Measurements from ENCODE around the gene PTPRN2.

PTPRN2 gene

DNA sequence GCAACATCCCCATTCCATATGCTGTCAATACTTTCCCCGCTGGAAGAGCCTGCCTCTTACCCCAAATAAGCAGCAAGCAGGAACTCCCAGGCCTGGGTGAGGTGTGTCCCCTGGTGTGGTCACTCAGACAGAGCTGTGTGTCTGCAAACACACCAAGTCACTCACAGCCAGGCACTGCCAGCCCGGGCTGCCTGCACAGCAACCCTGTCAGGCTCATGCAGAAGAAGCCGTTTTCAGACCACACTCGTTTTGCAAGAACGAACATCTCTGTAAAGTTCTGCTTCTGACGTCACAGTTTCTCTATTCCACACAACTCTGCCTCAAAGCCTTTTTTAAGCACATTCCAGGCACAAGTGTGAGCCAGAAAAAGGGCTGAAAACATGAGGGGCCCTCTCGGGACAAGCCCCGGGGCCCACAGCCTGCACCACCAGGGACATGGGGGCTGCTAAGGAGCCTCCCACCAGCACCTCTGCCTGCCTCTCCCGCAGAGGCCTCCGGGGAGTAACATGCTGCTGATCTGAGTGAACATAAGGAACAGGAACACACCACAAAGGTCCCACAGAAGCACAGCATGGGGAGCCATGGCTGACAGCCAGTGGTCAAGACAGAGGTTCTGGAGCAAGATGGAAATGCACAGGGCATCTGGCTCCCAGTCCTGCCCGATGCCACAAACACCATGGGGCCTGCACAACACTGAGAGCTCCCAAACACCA lies 11.4 kb downstream of the PTPRN2 start:
- no peak for DNase-seq (ENCODE audit: low read depth in 2 of 2)

DNA sequence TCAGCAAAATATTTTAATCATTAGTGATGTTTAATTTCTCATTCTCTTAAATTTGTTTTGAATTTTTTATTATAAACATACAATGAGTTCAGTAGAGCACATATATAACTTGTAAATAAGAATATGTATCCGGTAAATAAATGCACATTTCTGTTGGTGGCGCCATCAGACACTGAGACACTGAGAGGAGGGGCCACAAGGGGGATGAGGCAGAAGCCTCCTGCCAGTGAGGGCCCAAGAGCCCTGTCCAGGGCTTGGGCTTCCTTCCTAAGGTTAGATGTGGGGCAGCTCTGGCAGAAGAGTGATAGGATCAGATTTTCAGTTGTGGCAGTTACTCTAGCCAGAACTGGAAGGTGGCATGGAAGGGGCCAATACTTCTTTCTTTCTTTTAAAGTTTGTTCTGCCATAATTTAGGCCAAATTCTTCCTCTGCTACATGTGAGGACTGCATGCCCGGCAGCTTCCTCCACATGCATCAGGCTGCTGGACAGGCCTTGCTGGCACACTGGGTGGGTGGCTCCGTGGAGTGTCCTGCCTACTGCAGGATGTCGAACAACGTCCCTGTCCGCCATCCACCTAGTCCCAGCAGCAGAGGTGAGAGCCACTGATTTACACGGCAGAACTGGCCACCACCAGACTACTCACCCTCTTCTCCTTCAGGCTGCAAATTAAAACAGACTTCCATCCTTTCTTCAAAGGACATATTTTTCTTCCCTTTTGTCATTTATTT lies 13.2 kb downstream of the PTPRN2 start:
- no peak for DNase-seq (ENCODE audit: low read depth in 2 of 2)

DNA sequence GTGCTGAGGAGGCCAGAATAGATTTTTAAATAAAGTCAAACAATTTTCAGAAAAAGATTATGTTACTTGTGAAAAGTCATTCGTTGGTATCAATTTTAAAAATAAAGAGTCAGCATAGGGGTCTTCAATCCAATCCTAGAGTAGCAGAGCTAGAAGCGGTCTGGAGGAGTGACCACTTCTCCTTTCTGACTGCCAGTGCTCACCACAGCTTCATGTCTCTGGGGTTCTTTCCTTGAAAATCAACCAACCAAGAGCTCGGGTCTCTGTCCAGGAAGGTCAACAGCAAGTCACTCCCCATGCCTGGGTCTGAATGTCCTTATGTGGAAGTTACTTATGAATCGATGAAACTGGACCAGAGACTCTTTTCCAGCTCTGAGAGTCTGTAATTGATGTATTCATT lies 14.3 kb downstream of the PTPRN2 start:
- DNase-seq (ENCODE audit: low read depth in 2 of 2), result no peak

DNA sequence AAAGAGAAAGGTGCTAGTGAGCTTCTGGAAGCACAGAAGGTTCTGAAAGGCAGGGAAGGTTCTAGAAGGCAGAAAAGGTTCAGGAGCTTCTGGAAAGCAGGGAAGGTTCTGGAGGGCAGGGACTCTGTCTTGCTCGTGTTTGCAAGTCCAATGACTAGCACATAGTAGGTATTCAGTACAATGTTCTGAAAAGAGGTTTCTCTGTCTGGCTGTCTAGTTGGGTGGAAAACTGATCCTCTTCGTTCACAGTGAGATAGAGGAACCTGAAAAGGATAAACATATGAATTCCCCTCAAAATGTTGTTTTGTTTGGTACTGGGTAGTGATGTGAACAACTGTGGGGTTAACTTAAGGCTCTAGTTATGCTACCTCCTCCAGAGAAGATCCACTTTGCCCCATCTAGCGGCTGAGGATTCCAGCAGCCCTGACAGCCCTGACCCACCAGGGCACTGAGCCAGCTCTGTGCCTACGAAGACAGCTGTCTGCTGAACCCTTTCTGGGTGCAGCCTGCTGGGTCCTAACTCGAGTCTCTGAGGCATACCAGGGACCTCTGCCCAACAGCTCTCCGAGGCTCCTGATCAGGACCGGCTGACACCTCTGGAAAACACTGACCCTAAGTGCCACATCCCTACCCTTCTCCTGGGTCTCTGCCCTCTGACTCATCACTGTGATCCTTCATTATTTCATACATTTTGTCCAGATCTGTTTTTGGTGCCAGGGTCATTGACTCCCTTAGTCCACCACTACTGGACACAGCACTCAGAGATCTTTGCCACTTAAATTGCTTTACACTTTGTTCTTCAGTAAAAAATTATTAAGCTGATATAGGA lies 15.4 kb downstream of the PTPRN2 start:
- no peak for DNase-seq (ENCODE audit: low read depth in 2 of 2)

DNA sequence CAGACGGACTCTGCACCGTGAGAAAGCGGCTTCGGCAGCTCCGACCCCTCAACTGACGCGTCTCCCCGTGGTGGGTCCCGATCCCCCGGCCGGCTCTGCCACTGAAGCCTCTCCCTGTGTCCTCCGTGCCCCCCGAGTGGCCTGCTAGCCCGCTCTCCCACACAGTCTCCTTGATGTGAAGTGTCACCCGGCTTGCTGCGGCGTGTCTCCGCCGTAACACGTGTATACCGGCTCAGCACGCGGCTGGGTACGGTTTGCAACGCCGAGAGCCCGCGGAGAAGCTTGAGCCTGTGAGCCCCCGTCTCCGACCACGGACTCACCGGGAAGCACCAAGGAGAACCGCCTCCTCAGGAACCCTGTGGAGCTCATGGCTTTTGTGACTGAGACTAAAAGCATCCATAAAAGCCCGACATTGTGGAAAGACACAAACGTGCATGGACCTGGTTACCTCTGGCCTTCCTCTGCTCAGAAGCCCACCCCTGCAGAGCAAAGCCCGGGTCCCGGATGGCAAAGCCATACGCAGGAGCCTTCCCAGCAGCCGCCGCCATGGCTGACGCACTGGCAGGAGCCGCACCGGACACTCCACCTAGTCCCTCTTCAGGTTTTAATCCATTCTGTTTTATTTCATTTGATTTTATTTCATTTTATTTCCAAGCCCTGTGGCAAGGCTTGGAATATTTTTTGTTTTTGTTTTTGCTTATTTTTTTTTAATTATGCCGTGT lies 17.0 kb downstream of the PTPRN2 start:
- no peak for DNase-seq (ENCODE audit: low read depth in 2 of 2)

DNA sequence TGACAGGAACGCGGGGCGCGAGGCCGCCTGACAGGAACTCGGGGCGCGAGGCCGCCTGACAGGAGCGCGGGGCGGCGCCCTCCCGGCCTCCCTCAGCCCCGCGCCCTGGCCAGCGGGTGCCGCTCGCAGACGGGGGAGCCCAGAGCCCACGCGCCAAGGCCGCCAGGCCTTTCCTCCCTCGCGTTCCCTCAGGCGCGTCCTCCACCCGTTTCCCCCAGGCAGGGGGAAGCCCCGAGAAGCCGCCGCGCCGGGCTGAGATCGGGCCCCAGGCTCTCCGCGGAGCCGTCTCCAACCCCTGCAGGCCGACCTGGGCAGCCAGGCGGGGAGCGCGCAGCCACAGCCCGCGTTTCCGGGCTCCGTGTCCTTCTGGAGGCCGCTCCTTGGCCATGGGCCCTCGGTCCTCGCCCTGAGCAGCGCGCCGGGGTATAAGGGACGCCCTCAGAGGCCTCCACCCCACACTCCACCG lies 17.7 kb downstream of the PTPRN2 start:
- no peak for DNase-seq (ENCODE audit: low read depth in 2 of 2)

DNA sequence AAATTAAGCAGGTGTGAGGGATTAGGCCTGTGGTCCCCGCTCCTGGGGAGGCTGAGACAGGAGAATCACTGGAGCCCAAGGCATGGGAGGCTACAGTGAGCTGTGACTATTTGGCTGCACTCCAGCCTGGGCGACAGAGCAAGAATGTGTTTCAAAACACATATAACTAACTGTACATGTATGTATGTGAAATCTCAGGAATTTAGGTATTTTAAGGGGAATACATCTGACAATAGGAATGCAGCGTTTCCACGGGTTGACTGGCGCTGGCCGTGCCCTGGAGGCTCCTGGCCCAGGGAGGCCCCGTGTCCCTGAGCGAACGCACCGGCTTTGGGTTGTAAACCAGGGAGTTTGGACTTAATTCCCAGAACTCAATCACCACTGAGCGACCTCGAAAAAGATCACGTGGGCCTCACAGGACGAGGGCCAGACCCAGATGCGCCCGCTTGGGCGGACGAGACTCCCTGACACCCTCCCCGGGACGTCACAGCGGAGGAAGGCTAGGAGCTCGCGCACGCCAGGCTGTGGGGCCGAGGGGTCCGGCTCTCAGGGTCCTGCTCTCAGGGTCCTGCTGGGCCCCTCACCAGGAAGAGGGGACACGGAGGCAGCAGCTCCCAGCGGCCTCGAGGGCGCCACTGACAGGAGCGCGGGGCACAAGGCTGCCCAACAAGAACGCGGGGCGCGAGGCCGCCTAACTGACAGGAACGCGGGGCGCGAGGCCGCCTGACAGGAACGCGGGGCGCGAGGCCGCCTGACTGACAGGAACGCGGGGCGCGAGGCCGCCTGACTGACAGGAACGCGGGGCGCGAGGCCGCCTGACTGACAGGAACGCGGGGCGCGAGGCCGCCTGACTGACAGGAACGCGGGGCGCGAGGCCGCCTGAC lies 18.4 kb downstream of the PTPRN2 start:
- no peak for DNase-seq (ENCODE audit: low read depth in 2 of 2)

DNA sequence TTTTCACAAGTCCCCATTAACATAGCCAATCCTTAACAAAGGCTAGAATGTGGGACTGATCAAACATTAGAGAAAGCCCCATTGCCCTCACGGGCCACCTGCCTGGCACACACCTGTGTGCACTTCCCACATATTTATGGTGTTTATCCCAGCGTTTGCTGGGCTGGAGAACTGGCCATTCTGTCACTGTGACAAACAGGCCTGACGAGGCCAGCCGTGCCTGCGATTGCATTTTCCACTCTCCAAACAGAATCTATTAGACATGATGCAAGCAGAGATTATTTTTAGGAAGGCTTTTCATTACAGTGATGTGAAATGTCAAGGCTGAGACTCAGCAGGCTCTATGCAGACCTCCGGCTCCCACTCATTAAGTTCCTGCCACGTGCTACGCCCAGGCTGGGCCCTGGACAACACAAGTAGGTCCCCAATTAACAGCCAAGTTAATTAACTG lies 20.4 kb downstream of the PTPRN2 start:
- DNase-seq (ENCODE audit: low read depth in 2 of 2), result no peak

DNA sequence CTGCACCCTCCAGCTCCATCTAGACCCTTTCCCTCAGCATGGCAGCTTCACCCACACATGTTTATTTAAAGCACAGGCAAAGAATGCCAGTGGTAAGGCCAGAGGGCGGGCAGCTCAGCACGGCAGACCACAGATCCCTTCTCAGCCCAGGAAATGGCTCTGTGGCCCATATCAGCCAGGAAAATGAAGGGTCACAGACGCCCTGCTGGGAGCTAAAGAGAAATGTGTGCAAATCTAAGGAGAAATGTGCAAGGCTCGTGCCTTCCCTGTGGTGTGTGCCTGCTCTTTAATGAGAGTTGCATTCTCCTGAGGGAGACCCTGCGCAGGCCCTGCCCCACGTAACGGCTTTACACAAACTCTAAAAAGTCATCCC lies 23.0 kb downstream of the PTPRN2 start:
- DNase-seq (ENCODE audit: low read depth in 2 of 2), result no peak

DNA sequence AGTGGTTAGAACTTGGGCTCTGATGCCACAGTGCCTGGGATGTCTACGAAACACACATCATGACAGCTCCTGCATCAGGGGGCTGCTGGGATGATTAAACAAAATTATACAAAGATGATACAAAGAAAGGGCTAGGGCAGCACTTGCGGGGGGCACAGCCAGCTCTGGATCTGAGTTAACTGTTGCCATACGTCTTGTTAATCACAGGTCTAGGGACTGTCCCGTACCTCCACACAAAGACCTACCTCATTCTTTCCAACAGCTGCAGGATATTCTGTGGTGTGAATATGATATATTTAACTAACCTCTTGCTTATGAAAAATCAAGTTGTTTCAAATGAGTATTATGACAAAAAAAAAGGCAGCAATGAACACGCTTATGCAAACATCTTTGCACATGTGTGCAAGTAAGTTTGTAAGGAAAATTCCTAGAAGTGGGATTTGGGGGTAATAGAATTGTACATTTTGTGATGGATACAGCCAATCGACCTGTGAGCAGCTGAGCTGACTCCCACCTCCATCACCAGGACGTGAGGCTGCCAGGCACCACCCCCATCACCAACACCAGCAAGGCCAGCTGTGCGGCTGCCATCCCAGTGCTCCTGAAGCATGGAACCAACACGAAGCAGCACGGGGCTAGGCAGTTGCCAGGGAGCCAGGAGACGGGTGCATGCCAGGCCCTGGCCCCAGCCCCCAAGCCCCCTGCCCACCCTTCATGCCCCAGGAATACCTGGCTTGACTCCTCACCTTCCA lies 23.5 kb downstream of the PTPRN2 start:
- DNase-seq (ENCODE audit: low read depth in 2 of 2), result no peak

DNA sequence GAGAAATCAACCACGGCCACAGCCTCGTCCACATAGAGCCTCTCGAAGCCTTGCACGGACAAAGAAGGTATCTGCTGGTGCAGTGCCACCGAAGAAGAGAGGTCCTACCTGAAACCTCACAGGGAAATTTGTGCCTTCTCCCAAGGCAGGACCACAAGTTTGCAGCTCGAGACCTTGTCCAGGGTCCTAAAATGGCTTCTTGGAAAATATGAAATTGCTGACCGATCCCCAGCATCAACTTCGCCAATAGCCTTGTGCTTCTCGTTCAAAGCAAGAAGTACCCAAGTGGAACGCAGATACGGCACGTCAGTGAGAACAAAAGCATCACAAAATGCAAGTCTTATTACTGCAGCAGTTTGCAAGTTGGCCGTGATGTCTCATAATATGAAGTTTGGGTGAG lies 24.6 kb downstream of the PTPRN2 start:
- no peak for DNase-seq (ENCODE audit: low read depth in 2 of 2)

DNA sequence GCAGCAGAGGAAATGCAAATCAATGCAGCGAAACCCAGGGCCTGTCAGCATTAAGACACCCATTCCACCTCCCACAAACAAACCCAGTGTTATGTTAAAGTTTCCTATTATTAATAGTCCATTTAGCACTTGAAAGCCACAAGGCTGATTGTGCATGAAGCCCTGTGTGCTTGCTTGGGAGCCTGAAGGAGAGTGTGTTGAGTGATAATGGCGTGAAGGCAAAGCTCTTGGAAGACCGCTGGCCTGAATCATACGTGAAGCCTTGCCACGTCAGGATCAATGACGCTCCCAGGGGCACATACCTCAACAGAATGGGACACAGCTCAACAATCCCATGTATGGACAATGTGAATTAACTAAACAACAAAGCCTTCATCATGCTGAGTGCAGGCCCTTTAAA lies 25.1 kb downstream of the PTPRN2 start:
- no peak for DNase-seq (ENCODE audit: low read depth in 2 of 2)

DNA sequence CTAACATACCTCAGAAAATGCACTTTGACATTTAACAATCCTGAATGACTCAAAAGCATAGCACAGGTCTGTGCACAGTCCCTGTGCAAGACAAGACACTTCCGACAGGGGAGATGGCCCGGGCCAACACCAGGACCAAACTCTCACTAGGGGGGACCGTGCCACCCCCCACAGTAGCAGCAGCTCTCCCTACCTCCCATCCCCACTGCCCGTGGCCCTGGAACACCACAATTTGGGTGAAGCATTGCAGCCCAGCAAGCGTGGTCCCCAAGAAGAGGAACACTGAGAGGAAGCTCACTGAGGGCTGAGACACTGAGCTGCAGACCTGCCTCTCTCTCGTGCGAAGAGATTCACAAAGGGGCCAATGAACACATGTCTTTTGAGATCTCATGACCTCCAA lies 26.0 kb downstream of the PTPRN2 start:
- DNase-seq (ENCODE audit: low read depth in 2 of 2), result no peak

DNA sequence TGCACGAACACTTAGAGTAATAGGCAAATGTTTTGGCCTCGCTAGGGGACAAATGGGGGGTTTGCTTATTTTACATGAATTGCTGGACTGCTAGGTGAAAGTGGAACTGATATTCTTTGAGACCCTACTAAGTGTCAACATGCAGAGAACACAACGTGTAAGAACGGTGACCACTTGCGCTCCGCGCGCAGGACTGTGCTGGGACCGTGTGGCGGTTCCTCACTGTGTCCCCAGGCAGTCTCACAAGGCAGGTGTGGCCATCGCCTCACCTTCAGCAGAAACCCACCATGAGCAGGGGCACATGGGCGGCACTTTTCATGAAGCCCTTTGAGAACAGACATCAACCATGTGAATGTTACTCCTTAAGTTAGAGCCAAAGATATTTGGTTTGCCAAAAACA lies 27.2 kb downstream of the PTPRN2 start:
- DNase-seq (ENCODE audit: low read depth in 2 of 2), result no peak

DNA sequence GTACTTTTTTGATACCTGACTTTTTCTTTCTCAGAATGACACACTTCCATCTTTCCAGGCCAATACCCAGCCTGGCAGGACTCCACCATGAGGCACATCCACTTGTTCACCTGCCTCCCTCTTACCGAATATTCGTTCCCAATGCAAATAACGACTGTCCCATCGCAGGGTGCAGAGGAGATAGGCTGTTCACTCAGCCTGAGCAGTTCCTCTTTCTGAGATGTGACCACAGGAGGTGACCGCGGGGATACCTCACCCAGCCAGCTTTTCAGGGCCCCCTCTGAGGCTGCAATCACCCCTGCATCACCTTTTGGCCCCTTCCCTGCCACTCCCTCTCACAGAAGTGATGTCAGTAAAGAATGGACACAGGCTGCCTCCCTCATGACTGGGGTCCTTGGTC lies 28.3 kb downstream of the PTPRN2 start:
- no peak for DNase-seq (ENCODE audit: low read depth in 2 of 2)

DNA sequence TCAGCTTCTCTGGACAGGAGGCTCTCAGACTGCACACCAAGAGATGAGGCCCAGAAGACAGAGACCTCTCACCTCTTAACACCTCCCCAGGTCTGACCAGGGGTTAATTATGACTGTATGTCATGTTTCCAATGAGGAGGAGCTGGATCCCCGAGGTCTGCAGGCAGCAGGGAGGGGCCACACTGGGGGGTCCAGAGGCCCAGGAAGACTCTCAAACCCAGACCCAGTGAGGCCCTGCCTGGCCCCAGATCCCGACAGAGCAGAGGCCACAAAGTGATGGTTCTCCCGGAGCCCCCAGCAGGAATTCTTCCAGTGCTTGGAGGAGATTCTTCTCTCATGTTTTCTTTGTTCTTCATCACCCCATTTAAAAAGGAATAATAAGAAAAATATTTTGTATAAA lies 28.8 kb downstream of the PTPRN2 start:
- DNase-seq (ENCODE audit: low read depth in 2 of 2), result no peak

DNA sequence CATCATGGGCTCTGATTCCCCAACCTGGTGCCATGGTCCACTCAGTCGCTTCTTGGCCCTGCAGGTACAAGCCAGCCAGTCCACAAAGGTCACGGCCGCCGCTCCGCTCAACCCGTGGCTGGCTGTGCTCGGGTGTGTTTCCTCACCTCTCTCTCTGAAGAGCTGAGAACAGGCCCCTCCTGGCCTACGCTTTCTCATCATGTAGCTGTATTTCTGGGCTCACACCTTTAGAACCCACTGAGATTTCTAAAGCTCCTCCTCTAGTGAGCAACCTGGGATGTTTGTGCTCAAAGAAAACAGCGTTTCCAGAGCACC lies 30.2 kb downstream of the PTPRN2 start:
- no peak for DNase-seq (ENCODE audit: low read depth in 2 of 2)

DNA sequence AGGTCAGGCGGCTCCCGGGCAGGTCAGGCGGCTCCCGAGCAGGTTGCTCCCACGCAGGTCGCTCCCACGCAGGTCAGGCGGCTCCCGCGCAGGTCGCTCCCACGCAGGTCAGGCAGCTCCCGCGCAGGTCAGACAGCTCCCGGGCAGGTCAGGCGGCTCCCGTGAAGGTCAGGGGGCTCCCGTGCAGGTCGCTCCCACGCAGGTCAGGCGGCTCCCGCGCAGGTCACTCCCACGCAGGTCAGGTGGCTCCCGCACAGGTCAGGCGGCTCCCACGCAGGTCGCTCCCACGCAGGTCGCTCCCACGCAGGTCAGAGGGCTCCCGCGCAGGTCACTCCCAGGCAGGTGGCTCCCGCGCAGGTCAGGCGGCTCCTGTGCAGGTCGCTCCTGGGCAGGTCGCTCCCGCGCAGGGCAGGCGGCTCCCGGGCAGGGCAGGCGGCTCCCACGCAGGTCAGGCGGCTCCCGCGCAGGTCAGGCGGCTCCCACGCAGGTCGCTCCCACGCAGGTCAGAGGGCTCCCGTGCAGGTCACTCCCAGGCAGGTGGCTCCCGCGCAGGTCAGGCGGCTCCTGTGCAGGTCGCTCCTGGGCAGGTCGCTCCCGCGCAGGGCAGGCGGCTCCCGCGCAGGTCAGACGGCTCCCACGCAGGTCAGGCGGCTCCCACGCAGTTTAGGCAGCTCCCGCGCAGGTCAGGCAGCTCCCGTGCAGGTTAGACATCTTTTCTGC lies 30.7 kb downstream of the PTPRN2 start:
- no peak for DNase-seq (ENCODE audit: low read depth in 2 of 2)

DNA sequence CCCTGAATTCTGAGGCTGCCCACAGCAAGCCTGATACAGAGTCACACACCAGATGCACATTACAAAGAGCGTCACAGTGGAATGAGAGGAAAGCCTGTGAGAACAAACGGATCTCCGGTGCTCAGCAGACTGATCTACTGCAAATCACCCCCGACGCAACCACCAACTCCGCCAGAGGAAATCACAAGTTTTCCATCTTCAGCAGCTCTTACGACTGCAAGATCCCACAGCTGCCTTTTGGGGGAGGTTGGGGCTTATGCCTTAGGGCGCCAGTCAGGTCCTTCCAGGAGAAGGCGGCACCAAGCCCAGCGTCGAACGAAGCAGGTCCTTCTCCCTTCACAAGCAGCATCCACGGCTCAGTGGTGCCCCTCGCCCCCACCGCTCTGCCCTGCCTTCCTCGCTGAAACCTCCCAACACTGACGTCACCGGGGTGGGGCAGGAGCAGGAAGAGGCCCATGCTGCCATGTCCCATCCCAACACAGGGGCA lies 32.5 kb downstream of the PTPRN2 start:
- no peak for DNase-seq (ENCODE audit: low read depth in 2 of 2)

Measured in stimulated activated CD8-positive, alpha-beta memory T cell treated with anti-CD3 and anti-CD28 coated beads, Interleukin-7, amount 100 ng/mL, for 1 hour (primary cell).